Tibial nerve (tissue), 4 donors: ENCODE data around the gene SETD7. TPM values are rescaled to one million over a fixed set of nuclear protein-coding genes. Genes with fewer than 3 reads are reported as not detected.

Experiments
- DNase-seq, 2 donors: peaks; one replicate each; pipeline ENCODE4 v3.0.0-alpha.2; 2019; ENCODE audit warnings: low spot score in 2 of 2
- H3K27ac ChIP-seq, 4 donors: fragments of 200-600 bp; sonication (generic) in 3 of 4; one replicate each; pipeline ENCODE4 v1.5.1; 2017 to 2019; ENCODE audit warnings: mild to moderate bottlenecking in 1 of 4
- H3K27me3 ChIP-seq, 2 donors: fragments of 200-600 bp; sonication (generic) in 1 of 2; one replicate each; pipeline versions ENCODE4 v1.5.1 to v1.6.0; 2017 to 2019
- H3K36me3 ChIP-seq, 3 donors: fragments of 200-600 bp; sonication (generic); one replicate each; pipeline ENCODE4 v1.5.1; 2018 to 2019
- H3K4me1 ChIP-seq, 4 donors: fragments of 200-600 bp; sonication (generic) in 3 of 4; one replicate each; pipeline ENCODE4 v1.5.1; 2017 to 2019
- H3K4me3 ChIP-seq, 4 donors: fragments of 200-600 bp; sonication (generic) in 3 of 4; one replicate each; pipeline ENCODE4 v1.5.1; 2017 to 2019; ENCODE audit warnings: mild to moderate bottlenecking in 1 of 4, moderate library complexity in 1 of 4
- H3K9me3 ChIP-seq, 4 donors: fragments of 200-600 bp; sonication (generic) in 3 of 4; one replicate each; pipeline ENCODE4 v1.5.1; 2017 to 2019
- EP300 ChIP-seq, 2 donors: sonication (generic); formaldehyde crosslinking; IDR thresholded peaks; one replicate each; pipeline ENCODE4 v1.6.1; 2017; ENCODE audit warnings: antibody characterized with exemption in 2 of 2, mild to moderate bottlenecking in 1 of 2
- POLR2A ChIP-seq, 2 donors: fragments of 450-650 bp; IDR thresholded peaks; one replicate each; pipeline ENCODE4 v1.6.1; 2017; ENCODE audit warnings: antibody characterized with exemption in 2 of 2, mild to moderate bottlenecking in 2 of 2, moderate library complexity in 2 of 2
- WGBS, 2 donors: methylation state at CpG; one replicate each; pipeline ENCODE4 v1.1.5; 2018; 5-methylcytosine and 5-hydroxymethylcytosine counted together
- total RNA-seq, 4 donors: library from RNA; depleted of rRNA; stranded (reverse); fragments of >200 nt; gene quantifications; one replicate each; pipeline ENCODE4 v1.1.0, GENCODE V29; 2016
- TF ChIP-seq, protein P1 (sequence below), 5 experiments: fragments of 200-600 bp in 3 of 5; fragments of 450-650 bp in 2 of 5; sonication (generic) in 3 of 5; IDR thresholded peaks; one replicate each; pipeline ENCODE4 v1.5.1; 2016 to 2019; ENCODE audit warnings: antibody characterized with exemption in 5 of 5, mild to moderate bottlenecking in 3 of 5, moderate library complexity in 2 of 5

The SETD7 gene
- total RNA-seq, 4 donors from 2014 or later, result 49.2 to 81.4 (median 65.7) TPM

DNA sequence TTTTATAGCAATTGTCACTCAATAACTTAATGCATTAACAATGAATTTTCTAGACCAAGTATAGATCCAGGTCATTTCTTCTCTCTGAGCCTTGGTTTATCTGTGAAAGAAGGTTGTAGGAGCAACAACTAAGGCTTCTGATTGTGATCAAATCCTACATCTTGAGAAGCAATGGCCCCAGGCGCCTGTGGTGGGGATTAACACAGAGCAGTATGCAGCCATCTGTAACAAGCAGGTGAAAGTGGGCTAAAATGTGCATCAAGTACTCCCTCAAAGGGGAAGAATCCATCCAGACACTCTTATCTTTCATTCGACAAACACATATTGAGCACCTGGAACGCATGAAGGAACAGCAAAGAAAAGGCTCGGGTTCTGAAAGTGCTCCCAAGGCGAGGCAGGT lies 19.1 kb upstream of the SETD7 start:
- DNase-seq, result no peak

GRCh38 chr4:139574641-139575040 lies 18.6 kb upstream of the SETD7 start:
- DNase-seq, result no peak
- Histone ChIP-seq H3K36me3 (no peaks in the 10 kb centered on the region), H3K4me3 (no peak overlapping the region), H3K27me3 (no peaks in the 10 kb centered on the region), H3K9me3 (no peaks in the 10 kb centered on the region), H3K4me1 (no peaks in the 10 kb centered on the region), H3K27ac (no peak overlapping the region)
- 75 to 87% methylated on average over 3 of the region's 3 CpGs for WGBS, 2 donors
- TF ChIP-seq POLR2A (IDR thresholded peaks at IDR 0.05) (no peak), EP300 (IDR thresholded peaks at IDR 0.05) (no peak)
- TF ChIP-seq, protein P1, sequence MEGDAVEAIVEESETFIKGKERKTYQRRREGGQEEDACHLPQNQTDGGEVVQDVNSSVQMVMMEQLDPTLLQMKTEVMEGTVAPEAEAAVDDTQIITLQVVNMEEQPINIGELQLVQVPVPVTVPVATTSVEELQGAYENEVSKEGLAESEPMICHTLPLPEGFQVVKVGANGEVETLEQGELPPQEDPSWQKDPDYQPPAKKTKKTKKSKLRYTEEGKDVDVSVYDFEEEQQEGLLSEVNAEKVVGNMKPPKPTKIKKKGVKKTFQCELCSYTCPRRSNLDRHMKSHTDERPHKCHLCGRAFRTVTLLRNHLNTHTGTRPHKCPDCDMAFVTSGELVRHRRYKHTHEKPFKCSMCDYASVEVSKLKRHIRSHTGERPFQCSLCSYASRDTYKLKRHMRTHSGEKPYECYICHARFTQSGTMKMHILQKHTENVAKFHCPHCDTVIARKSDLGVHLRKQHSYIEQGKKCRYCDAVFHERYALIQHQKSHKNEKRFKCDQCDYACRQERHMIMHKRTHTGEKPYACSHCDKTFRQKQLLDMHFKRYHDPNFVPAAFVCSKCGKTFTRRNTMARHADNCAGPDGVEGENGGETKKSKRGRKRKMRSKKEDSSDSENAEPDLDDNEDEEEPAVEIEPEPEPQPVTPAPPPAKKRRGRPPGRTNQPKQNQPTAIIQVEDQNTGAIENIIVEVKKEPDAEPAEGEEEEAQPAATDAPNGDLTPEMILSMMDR (IDR thresholded peaks at IDR 0.05), result no peak

More for the DNA sequence above, 19.1 kb upstream of the SETD7 start:
- H3K9me3 ChIP-seq, result no peaks in the 10 kb centered on the region
- H3K36me3 ChIP-seq, result no peaks in the 10 kb centered on the region
- TF ChIP-seq, protein P1 (IDR thresholded peaks at IDR 0.05), result no peak
- no peak for TF ChIP-seq POLR2A (IDR thresholded peaks at IDR 0.05)
- TF ChIP-seq EP300 (IDR thresholded peaks at IDR 0.05), result no peak
- no peak overlapping the region for H3K27ac ChIP-seq
- no peaks in the 10 kb centered on the region for H3K27me3 ChIP-seq
- H3K4me1 ChIP-seq, result no peaks in the 10 kb centered on the region
- no peak overlapping the region for H3K4me3 ChIP-seq
- 85 to 86% methylated on average over 5 of the region's 5 CpGs for WGBS, 2 donors

- no peak overlapping the region for H3K4me3 ChIP-seq
- no peaks in the 10 kb centered on the region for H3K27me3 ChIP-seq
- no peaks in the 10 kb centered on the region for H3K36me3 ChIP-seq
- no peaks in the 10 kb centered on the region for H3K9me3 ChIP-seq
- H3K27ac ChIP-seq, result peak overlapping the region in 1 of 4 donors; percentile 51
- peaks cover 0 to 3% (median 0%) of the 10 kb centered on the region in 4 donors for H3K4me1 ChIP-seq
- DNase-seq, result no peak
- 54 to 60% methylated on average over 10 of the region's 10 CpGs for WGBS, 2 donors
- TF ChIP-seq EP300 (IDR thresholded peaks at IDR 0.05), result no peak
Measured at GRCh38 chr4:139568206-139568955, 12.4 kb upstream of the SETD7 start.

GRCh38 chr4:139567159-139567870 lies 11.3 kb upstream of the SETD7 start:
- TF ChIP-seq, protein P1 (IDR thresholded peaks at IDR 0.05), result no peak
- TF ChIP-seq EP300 (IDR thresholded peaks at IDR 0.05), result no peak
- no peak for TF ChIP-seq POLR2A (IDR thresholded peaks at IDR 0.05)
- no peaks in the 10 kb centered on the region for H3K36me3 ChIP-seq
- H3K27me3 ChIP-seq, result no peaks in the 10 kb centered on the region
- DNase-seq, result no peak
- H3K9me3 ChIP-seq, result no peaks in the 10 kb centered on the region
- 92% methylated on average over 7 of the region's 7 CpGs for WGBS, 2 donors
- H3K4me1 ChIP-seq, result peaks cover 0 to 3% (median 0%) of the 10 kb centered on the region in 4 donors
- no peak overlapping the region for H3K27ac ChIP-seq
- H3K4me3 ChIP-seq, result no peak overlapping the region

DNA sequence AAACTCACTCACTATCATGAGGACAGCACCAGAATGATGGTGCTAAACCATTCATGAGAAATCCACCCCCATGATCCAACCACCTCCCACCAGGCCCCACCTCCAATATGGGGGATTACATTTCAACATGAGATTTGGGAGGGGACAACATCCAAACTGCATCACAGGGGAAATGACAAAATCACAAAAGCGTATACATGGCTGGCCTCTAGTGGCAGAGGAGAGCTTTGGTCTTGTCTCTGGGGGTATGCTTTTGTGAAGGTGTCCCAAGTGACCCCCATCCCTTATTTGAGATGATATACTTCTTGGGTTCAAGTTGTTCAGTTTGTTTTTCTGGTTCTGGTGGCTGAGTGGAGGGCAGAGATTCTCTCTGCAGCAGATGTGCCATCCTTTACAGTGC lies 8.5 kb upstream of the SETD7 start:
- Histone ChIP-seq H3K4me1 (peaks cover 0 to 11% (median 0%) of the 10 kb centered on the region in 4 donors), H3K27me3 (no peaks in the 10 kb centered on the region), H3K27ac (no peak overlapping the region), H3K4me3 (no peak overlapping the region), H3K9me3 (no peaks in the 10 kb centered on the region), H3K36me3 (no peaks in the 10 kb centered on the region)
- TF ChIP-seq EP300 (IDR thresholded peaks at IDR 0.05) (no peak), POLR2A (IDR thresholded peaks at IDR 0.05) (no peak)
- TF ChIP-seq, protein P1 (IDR thresholded peaks at IDR 0.05), result no peak
- 89 to 93% methylated on average over 1 of the region's 1 CpG for WGBS, 2 donors
- no peak for DNase-seq
